ENCODE data around the gene DECR2. TPM values are rescaled to one million over a fixed set of nuclear protein-coding genes. Genes with fewer than 3 reads are reported as not detected.

DECR2 gene
- total RNA-seq, 1 donor from 2014 or later = 7.1 TPM

DNA sequence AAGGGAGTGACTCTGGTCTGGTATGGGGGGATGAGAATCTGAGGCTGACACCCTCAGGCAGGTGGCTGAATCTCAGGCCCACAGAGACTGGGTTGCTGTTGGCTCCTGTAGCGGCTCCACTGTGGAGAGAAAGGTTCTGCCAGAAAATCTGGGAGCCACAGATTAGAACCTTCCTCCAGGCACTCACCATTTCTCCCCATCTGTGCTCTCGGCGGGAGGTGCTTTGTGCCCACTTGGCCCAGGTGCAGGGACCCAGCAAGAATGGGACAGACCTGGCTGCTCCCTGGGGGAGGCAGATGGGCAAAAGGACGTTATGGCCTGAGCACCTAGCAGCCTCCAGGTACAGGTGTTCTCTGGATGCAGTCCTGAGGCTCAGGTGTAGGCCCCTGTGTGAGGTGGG, 43.9 kb downstream of the DECR2 start:
- H3F3A ChIP-seq (ENCODE audit: low read depth) = no peaks in the 10 kb centered on the region
- no peak overlapping the region for H3K9ac ChIP-seq
- H3K4me2 ChIP-seq = no peak overlapping the region
- H3K27me3 Mint-ChIP-seq (ENCODE audit: insufficient read depth, low read depth) = peaks cover 2% of the 10 kb centered on the region
- H3K4me1 ChIP-seq = no peaks in the 10 kb centered on the region
- H3K27ac ChIP-seq = no peak overlapping the region
- H4K20me1 ChIP-seq (ENCODE audit: low read depth) = peaks cover 57% of the 10 kb centered on the region
- H3K27ac Mint-ChIP-seq = no peak overlapping the region
- no peaks in the 10 kb centered on the region for H3K9me3 ChIP-seq (ENCODE audit: low read depth)
- H3K36me3 Mint-ChIP-seq = peaks cover 16% of the 10 kb centered on the region
- no peaks in the 10 kb centered on the region for H3K9me3 Mint-ChIP-seq
- H3K4me3 ChIP-seq = no peak overlapping the region
- DNase-seq (ENCODE audit: low spot score) = no peak
- no peaks in the 10 kb centered on the region for H3K36me3 ChIP-seq
- TF ChIP-seq, protein P1, sequence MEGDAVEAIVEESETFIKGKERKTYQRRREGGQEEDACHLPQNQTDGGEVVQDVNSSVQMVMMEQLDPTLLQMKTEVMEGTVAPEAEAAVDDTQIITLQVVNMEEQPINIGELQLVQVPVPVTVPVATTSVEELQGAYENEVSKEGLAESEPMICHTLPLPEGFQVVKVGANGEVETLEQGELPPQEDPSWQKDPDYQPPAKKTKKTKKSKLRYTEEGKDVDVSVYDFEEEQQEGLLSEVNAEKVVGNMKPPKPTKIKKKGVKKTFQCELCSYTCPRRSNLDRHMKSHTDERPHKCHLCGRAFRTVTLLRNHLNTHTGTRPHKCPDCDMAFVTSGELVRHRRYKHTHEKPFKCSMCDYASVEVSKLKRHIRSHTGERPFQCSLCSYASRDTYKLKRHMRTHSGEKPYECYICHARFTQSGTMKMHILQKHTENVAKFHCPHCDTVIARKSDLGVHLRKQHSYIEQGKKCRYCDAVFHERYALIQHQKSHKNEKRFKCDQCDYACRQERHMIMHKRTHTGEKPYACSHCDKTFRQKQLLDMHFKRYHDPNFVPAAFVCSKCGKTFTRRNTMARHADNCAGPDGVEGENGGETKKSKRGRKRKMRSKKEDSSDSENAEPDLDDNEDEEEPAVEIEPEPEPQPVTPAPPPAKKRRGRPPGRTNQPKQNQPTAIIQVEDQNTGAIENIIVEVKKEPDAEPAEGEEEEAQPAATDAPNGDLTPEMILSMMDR (IDR thresholded peaks at IDR 0.05) = no peak
- TF ChIP-seq EZH2 (IDR thresholded peaks at IDR 0.05) = no peak
- no peak for TF ChIP-seq EZH2phosphoT487 (IDR thresholded peaks at IDR 0.05)
- no peak overlapping the region for H3K4me3 Mint-ChIP-seq
- peaks cover 14% of the 10 kb centered on the region for H3K4me1 Mint-ChIP-seq
- H3K27me3 ChIP-seq = no peaks in the 10 kb centered on the region
- H2AFZ ChIP-seq (replicated peaks) = no peak overlapping the region
- peaks cover 85% of the 10 kb centered on the region for H3K79me2 ChIP-seq (ENCODE audit: low read depth)

GRCh38 chr16:450385-450784, 48.7 kb downstream of the DECR2 start:
- H3K36me3 Mint-ChIP-seq = peaks cover 2% of the 10 kb centered on the region
- peaks cover 3% of the 10 kb centered on the region for H3K4me1 Mint-ChIP-seq
- peak overlapping the region; percentile 21 for H3K4me3 Mint-ChIP-seq
- TF ChIP-seq, protein P1 (IDR thresholded peaks at IDR 0.05) = no peak
- TF ChIP-seq EZH2phosphoT487 (IDR thresholded peaks at IDR 0.05) = no peak
- no peak for TF ChIP-seq EZH2 (IDR thresholded peaks at IDR 0.05)
- Histone ChIP-seq H3K9me3 (ENCODE audit: low read depth) (no peaks in the 10 kb centered on the region), H3K4me3 (no peak overlapping the region), H3K27me3 (no peaks in the 10 kb centered on the region), H3K27ac (no peak overlapping the region), H3K79me2 (ENCODE audit: low read depth) (peaks cover 55% of the 10 kb centered on the region), H3F3A (ENCODE audit: low read depth) (no peaks in the 10 kb centered on the region), H3K4me1 (no peaks in the 10 kb centered on the region), H4K20me1 (ENCODE audit: low read depth) (peaks cover 44% of the 10 kb centered on the region), H2AFZ (replicated peaks) (no peak overlapping the region), H3K36me3 (no peaks in the 10 kb centered on the region), H3K9ac (no peak overlapping the region), H3K4me2 (no peak overlapping the region)
- H3K27me3 Mint-ChIP-seq (ENCODE audit: insufficient read depth, low read depth) = peaks cover 4% of the 10 kb centered on the region
- no peaks in the 10 kb centered on the region for H3K9me3 Mint-ChIP-seq
- H3K27ac Mint-ChIP-seq = no peak overlapping the region
- no peak for DNase-seq (ENCODE audit: low spot score)

- Mint-ChIP-seq H3K4me1 (peaks cover 3% of the 10 kb centered on the region), H3K27me3 (ENCODE audit: insufficient read depth, low read depth) (peaks cover 4% of the 10 kb centered on the region), H3K36me3 (peaks cover 2% of the 10 kb centered on the region), H3K9me3 (no peaks in the 10 kb centered on the region), H3K27ac (peak overlapping the region; percentile 92), H3K4me3 (no peak overlapping the region)
- Histone ChIP-seq H3K27me3 (no peaks in the 10 kb centered on the region), H2AFZ (replicated peaks) (no peak overlapping the region), H3K9me3 (ENCODE audit: low read depth) (no peaks in the 10 kb centered on the region), H3K4me3 (no peak overlapping the region), H3K36me3 (no peaks in the 10 kb centered on the region), H4K20me1 (ENCODE audit: low read depth) (peaks cover 43% of the 10 kb centered on the region), H3K9ac (no peak overlapping the region), H3K79me2 (ENCODE audit: low read depth) (peaks cover 50% of the 10 kb centered on the region), H3F3A (ENCODE audit: low read depth) (no peaks in the 10 kb centered on the region), H3K4me2 (no peak overlapping the region), H3K27ac (no peak overlapping the region), H3K4me1 (no peaks in the 10 kb centered on the region)
- DNase-seq (ENCODE audit: low spot score) = no peak
- TF ChIP-seq, protein P1 (IDR thresholded peaks at IDR 0.05) = no peak
- TF ChIP-seq EZH2 (IDR thresholded peaks at IDR 0.05) (no peak), EZH2phosphoT487 (IDR thresholded peaks at IDR 0.05) (no peak)
These were observed 49.3 kb downstream of the DECR2 start for GRCh38 chr16:450785-451512.
